SK-N-SH treated with all-trans-retinoic acid at 6 μM for 48 hours (cell line): ENCODE results near the gene ZDHHC11B.
"Not testable (repeated sequence)": the region's sequence is repeated elsewhere in the genome, so short reads cannot be mapped to it uniquely, and the experiment has no call there.

Experiments
- ARNTL ChIP-seq: fragments of 450-650 bp; formaldehyde crosslinking; IDR thresholded peaks from 2 replicates; pipeline ENCODE4 v1.5.0; 2020; ENCODE audit warnings: low read depth, mild to moderate bottlenecking, moderate library complexity, borderline replicate concordance
- CSDC2 ChIP-seq: fragments of 250-450 bp; sonication (Bioruptor Pico); IDR thresholded peaks from 2 replicates; pipeline ENCODE4 v1.5.0; 2020; ENCODE audit warnings: mild to moderate bottlenecking, moderate library complexity
- ESRRG ChIP-seq: fragments of 250-450 bp; sonication (Bioruptor Pico); IDR thresholded peaks from 2 replicates; pipeline ENCODE4 v1.6.1; 2021; ENCODE audit warnings: mild to moderate bottlenecking
- GLIS3 ChIP-seq: fragments of 250-450 bp; sonication (Bioruptor Pico); IDR thresholded peaks from 2 replicates; pipeline ENCODE4 v1.5.0; 2020; ENCODE audit warnings: mild to moderate bottlenecking, moderate library complexity
- ISL1 ChIP-seq: fragments of 250-450 bp; sonication (Bioruptor Pico); IDR thresholded peaks from 2 replicates; pipeline ENCODE4 v2.1.2; 2022; ENCODE audit warnings: mild to moderate bottlenecking, moderate library complexity
- PATZ1 ChIP-seq: fragments of 250-450 bp; sonication (Bioruptor Pico); IDR thresholded peaks from 2 replicates; pipeline ENCODE4 v1.8.0; 2020; ENCODE audit warnings: mild to moderate bottlenecking, moderate library complexity, borderline replicate concordance
- PPARA ChIP-seq: fragments of 250-450 bp; sonication (Bioruptor Pico); IDR thresholded peaks from 2 replicates; pipeline ENCODE4 v1.5.0; 2020; ENCODE audit warnings: mild to moderate bottlenecking, borderline replicate concordance
- ZC3H10 ChIP-seq: fragments of 250-450 bp; sonication (Bioruptor Pico); IDR thresholded peaks from 2 replicates; pipeline ENCODE4 v1.5.1; 2021; ENCODE audit warnings: mild to moderate bottlenecking, moderate library complexity
- ZFP3 ChIP-seq: fragments of 250-450 bp; sonication (Bioruptor Pico); IDR thresholded peaks from 2 replicates; pipeline ENCODE4 v1.5.0; 2020; ENCODE audit warnings: mild to moderate bottlenecking, moderate library complexity
- ZFP30 ChIP-seq: fragments of 450-650 bp; formaldehyde crosslinking; IDR thresholded peaks from 2 replicates; pipeline ENCODE4 v1.5.0; 2022; ENCODE audit warnings: mild to moderate bottlenecking, moderate library complexity
- ZNF565 ChIP-seq: fragments of 450-650 bp; formaldehyde crosslinking; conservative IDR thresholded peaks from 2 replicates; pipeline ENCODE4 v1.5.0; 2020; ENCODE audit warnings: low read depth, mild to moderate bottlenecking, moderate library complexity
- ZNF70 ChIP-seq: fragments of 450-650 bp; formaldehyde crosslinking; IDR thresholded peaks from 2 replicates; pipeline ENCODE4 v1.5.0; 2020; ENCODE audit warnings: mild to moderate bottlenecking, moderate library complexity
- TF ChIP-seq, protein P1 (sequence below): fragments of 250-450 bp; sonication (Bioruptor Pico); IDR thresholded peaks from 2 replicates; pipeline ENCODE4 v1.8.0; 2021; ENCODE audit warnings: low read depth, mild to moderate bottlenecking, moderate library complexity, borderline replicate concordance

GRCh38 chr5:686936-687335, 97.6 kb downstream of the ZDHHC11B start:
- not testable (repeated sequence) for TF ChIP-seq ZNF565 (CRISPR knock-in tag); ZC3H10; PATZ1 (CRISPR knock-in tag); ARNTL; ZFP3; CSDC2 (CRISPR knock-in tag); GLIS3 (CRISPR knock-in tag); PPARA (CRISPR knock-in tag); ISL1 (CRISPR knock-in tag); ZFP30 (CRISPR knock-in tag); ESRRG; ZNF70 (CRISPR knock-in tag)
- TF ChIP-seq, protein P1, sequence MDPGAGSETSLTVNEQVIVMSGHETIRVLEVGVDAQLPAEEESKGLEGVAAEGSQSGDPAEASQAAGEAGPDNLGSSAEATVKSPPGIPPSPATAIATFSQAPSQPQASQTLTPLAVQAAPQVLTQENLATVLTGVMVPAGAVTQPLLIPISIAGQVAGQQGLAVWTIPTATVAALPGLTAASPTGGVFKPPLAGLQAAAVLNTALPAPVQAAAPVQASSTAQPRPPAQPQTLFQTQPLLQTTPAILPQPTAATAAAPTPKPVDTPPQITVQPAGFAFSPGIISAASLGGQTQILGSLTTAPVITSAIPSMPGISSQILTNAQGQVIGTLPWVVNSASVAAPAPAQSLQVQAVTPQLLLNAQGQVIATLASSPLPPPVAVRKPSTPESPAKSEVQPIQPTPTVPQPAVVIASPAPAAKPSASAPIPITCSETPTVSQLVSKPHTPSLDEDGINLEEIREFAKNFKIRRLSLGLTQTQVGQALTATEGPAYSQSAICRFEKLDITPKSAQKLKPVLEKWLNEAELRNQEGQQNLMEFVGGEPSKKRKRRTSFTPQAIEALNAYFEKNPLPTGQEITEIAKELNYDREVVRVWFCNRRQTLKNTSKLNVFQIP (CRISPR knock-in tag) = not testable (repeated sequence)
